OCI-M2 (cell line): ENCODE measurements around the gene SETD2.

Experiments used
- DNase-seq: peaks from one replicate; lab custom pipeline; 2025; ENCODE audit not compliant: unreplicated experiment; lab: John Stamatoyannopoulos, UW

Gene SETD2

GRCh38 chr3:47010111-47010712 lies 153.7 kb downstream of the SETD2 start:
- no peak for DNase-seq

- no peak for DNase-seq
Measured at GRCh38 chr3:47009225-47010110, 154.4 kb downstream of the SETD2 start.

- no peak for DNase-seq
Measured at GRCh38 chr3:47008851-47009224, 155.1 kb downstream of the SETD2 start.

- no peak for DNase-seq
Measured at GRCh38 chr3:47008234-47008796, 155.6 kb downstream of the SETD2 start.

- no peak for DNase-seq
Measured at GRCh38 chr3:47007482-47008233, 156.3 kb downstream of the SETD2 start.

- no peak for DNase-seq
Measured at GRCh38 chr3:47007001-47007400, 156.9 kb downstream of the SETD2 start.

GRCh38 chr3:47006145-47006651 lies 157.7 kb downstream of the SETD2 start:
- DNase-seq, result no peak

GRCh38 chr3:47005212-47006144 lies 158.4 kb downstream of the SETD2 start:
- no peak for DNase-seq

- no peak for DNase-seq
Measured at GRCh38 chr3:47004369-47005211, 159.3 kb downstream of the SETD2 start.

- DNase-seq, result no peak
Measured at GRCh38 chr3:47003461-47004368, 160.2 kb downstream of the SETD2 start.

- DNase-seq, result no peak
Measured at GRCh38 chr3:47003056-47003410, 160.9 kb downstream of the SETD2 start.

- DNase-seq, result no peak
Measured at GRCh38 chr3:47002171-47003055, 161.5 kb downstream of the SETD2 start.

GRCh38 chr3:47001731-47002170 lies 162.2 kb downstream of the SETD2 start:
- no peak for DNase-seq

GRCh38 chr3:47000922-47001730 lies 162.8 kb downstream of the SETD2 start:
- no peak for DNase-seq

- DNase-seq, result no peak
Measured at GRCh38 chr3:47000198-47000815, 163.6 kb downstream of the SETD2 start.
